HG03159 (cell line): ENCODE measurements around the gene JDP2.

Experiments
- ATAC-seq: cut with Tn5 transposase; IDR thresholded peaks from one replicate; pipeline ENCODE4 v1.9.1; 2021; ENCODE audit warnings: mild to moderate bottlenecking, moderate library complexity; ENCODE audit not compliant: unreplicated experiment

JDP2 gene

GRCh38 chr14:75479770-75480600 lies 52.2 kb downstream of the JDP2 start:
- peak; percentile 86 for ATAC-seq

- ATAC-seq: no peak
Measured at GRCh38 chr14:75482366-75482765, 54.5 kb downstream of the JDP2 start.

GRCh38 chr14:75484711-75485429 lies 57.0 kb downstream of the JDP2 start:
- ATAC-seq: no peak

- no peak for ATAC-seq
Measured at GRCh38 chr14:75486318-75486717, 58.5 kb downstream of the JDP2 start.

GRCh38 chr14:75487155-75487671 lies 59.4 kb downstream of the JDP2 start:
- ATAC-seq: peak; percentile 79

- ATAC-seq: no peak
Measured at GRCh38 chr14:75489480-75489837, 61.6 kb downstream of the JDP2 start.

- no peak for ATAC-seq
Measured at GRCh38 chr14:75491376-75491978, 63.7 kb downstream of the JDP2 start.

GRCh38 chr14:75492832-75493591 lies 65.2 kb downstream of the JDP2 start:
- no peak for ATAC-seq

GRCh38 chr14:75493592-75494087 lies 65.8 kb downstream of the JDP2 start:
- ATAC-seq: no peak

- no peak for ATAC-seq
Measured at GRCh38 chr14:75494896-75495295, 67.1 kb downstream of the JDP2 start.

- no peak for ATAC-seq
Measured at GRCh38 chr14:75495399-75495798, 67.6 kb downstream of the JDP2 start.

GRCh38 chr14:75495882-75496281 lies 68.1 kb downstream of the JDP2 start:
- no peak for ATAC-seq

- ATAC-seq: no peak
Measured at GRCh38 chr14:75496755-75497154, 68.9 kb downstream of the JDP2 start.

GRCh38 chr14:75497191-75497590 lies 69.4 kb downstream of the JDP2 start:
- no peak for ATAC-seq

- no peak for ATAC-seq
Measured at GRCh38 chr14:75497701-75498100, 69.9 kb downstream of the JDP2 start.

- ATAC-seq: no peak
Measured at GRCh38 chr14:75499084-75499875, 71.5 kb downstream of the JDP2 start.

GRCh38 chr14:75501080-75501479 lies 73.3 kb downstream of the JDP2 start:
- no peak for ATAC-seq

- ATAC-seq: no peak
Measured at GRCh38 chr14:75504411-75504810, 76.6 kb downstream of the JDP2 start.

GRCh38 chr14:75506930-75507329 lies 79.1 kb downstream of the JDP2 start:
- no peak for ATAC-seq

- ATAC-seq: no peak
Measured at GRCh38 chr14:75510547-75510946, 82.7 kb downstream of the JDP2 start.
